GM23248 (cell line): ENCODE measurements around the gene HYKK.

Source experiments
- EZH2 ChIP-seq: fragments of 200-600 bp; sonication (generic); IDR thresholded peaks from 2 replicates; pipeline ENCODE4 v1.6.1; 2018; ENCODE audit warnings: antibody characterized with exemption, mild to moderate bottlenecking; ENCODE audit not compliant: insufficient read depth, poor library complexity, severe bottlenecking
- EZH2phosphoT487 ChIP-seq: fragments of 200-600 bp; sonication (generic); IDR thresholded peaks from 2 replicates; pipeline ENCODE4 v1.6.1; 2018; ENCODE audit warnings: antibody characterized with exemption, moderate library complexity, mild to moderate bottlenecking, low read depth; ENCODE audit not compliant: insufficient read depth

DNA sequence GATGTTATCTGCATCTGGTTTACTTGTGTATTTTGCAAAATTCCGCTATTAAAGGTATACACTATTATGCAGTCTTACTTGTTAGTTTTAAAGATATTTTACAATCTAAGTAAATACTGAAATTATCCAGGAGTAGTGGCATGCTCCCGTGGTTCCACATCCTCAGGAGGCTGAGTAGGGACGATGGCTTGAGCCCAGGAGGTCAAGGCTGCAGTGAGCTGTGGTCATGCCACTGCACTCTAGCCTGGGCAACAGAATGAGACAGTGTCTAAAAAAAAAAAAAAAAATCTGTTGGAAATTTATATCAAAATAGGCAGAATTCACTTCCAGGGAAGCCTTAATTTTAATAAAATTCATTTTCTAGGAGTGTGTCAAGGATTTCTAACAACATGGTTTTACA lies 27.7 kb upstream of the HYKK start:
- TF ChIP-seq EZH2 (no peak), EZH2phosphoT487 (no peak)
